Caco-2 (cell line): Measurements from ENCODE around the gene KCNQ1OT1. TPM values are rescaled to one million over a fixed set of nuclear protein-coding genes. Genes with fewer than 3 reads are reported as not detected.

Experiments used
- BruUV-seq: library from RNA; stranded (reverse); fragments of 400-500 nt; replicated peaks from 2 replicates; lab custom pipeline; 2021; lab: Mats Ljungman, UMichigan
- CTCF ChIA-PET: fragments of 300-600 bp; sonication (Branson Sonifier 250); formaldehyde crosslinking; loops from one replicate; lab custom pipeline; 2022; ENCODE audit warnings: antibody characterized with exemption; lab: Charles Lee
- POLR2A ChIA-PET: fragments of 300-600 bp; sonication (Branson Sonifier 250); formaldehyde crosslinking; loops from one replicate; lab custom pipeline; 2022; ENCODE audit warnings: antibody characterized with exemption; lab: Charles Lee
- DNase-seq, 2 experiments: peaks; one replicate each; pipeline versions ENCODE4 v3.0.0 to v3.0.0-alpha.2; 2020 to 2022
- H3K27me3 ChIP-seq: replicated peaks from 2 replicates; pipeline ENCODE4 v1.6.0; 2011; ENCODE audit warnings: low read length; ENCODE audit not compliant: control insufficient read depth, insufficient read depth
- H3K36me3 ChIP-seq: 2 replicates; pipeline ENCODE4 v1.5.1; 2011; ENCODE audit warnings: low read length; ENCODE audit not compliant: control insufficient read depth, insufficient read depth
- H3K4me1 ChIP-seq: fragments of 250-450 bp; sonication (Bioruptor Pico); 2 replicates; pipeline ENCODE4 v1.5.1; 2020; ENCODE audit warnings: mild to moderate bottlenecking
- H3K4me3 ChIP-seq: 2 replicates; pipeline ENCODE4 v1.5.1; 2011; ENCODE audit warnings: low read depth, mild to moderate bottlenecking, control low read depth, low read length
- H3K9me3 ChIP-seq: fragments of 250-450 bp; sonication (Bioruptor Pico); 2 replicates; pipeline ENCODE4 v1.5.1; 2020; ENCODE audit warnings: mild to moderate bottlenecking, moderate library complexity
- H3K27ac Mint-ChIP-seq: one replicate; pipeline ENCODE4 v1.8.0; 2022; ENCODE audit warnings: mixed read lengths; ENCODE audit not compliant: unreplicated experiment
- H3K27me3 Mint-ChIP-seq: one replicate; pipeline ENCODE4 v1.8.0; 2022; ENCODE audit warnings: mixed read lengths; ENCODE audit not compliant: insufficient read depth, unreplicated experiment
- H3K36me3 Mint-ChIP-seq: one replicate; pipeline ENCODE4 v1.8.0; 2022; ENCODE audit warnings: mild to moderate bottlenecking, mixed read lengths; ENCODE audit not compliant: insufficient read depth, unreplicated experiment
- H3K4me1 Mint-ChIP-seq: one replicate; pipeline ENCODE4 v1.8.0; 2022; ENCODE audit warnings: low read depth, mixed read lengths; ENCODE audit not compliant: unreplicated experiment
- H3K4me3 Mint-ChIP-seq: one replicate; pipeline ENCODE4 v1.8.0; 2022; ENCODE audit warnings: mild to moderate bottlenecking, moderate library complexity, mixed read lengths; ENCODE audit not compliant: unreplicated experiment
- H3K9me3 Mint-ChIP-seq: one replicate; pipeline ENCODE4 v1.8.0; 2022; ENCODE audit warnings: mixed read lengths; ENCODE audit not compliant: unreplicated experiment
- intact Hi-C: fragments of 100-400 bp; cut with micrococcal nuclease; formaldehyde crosslinking; loops from one replicate; pipeline ENCODE4 v1.10.0; 2022; ENCODE audit not compliant: unreplicated experiment
- total RNA-seq: library from RNA; stranded (reverse); gene quantifications from 2 replicates; pipeline ENCODE4 v1.2.3, GENCODE V29; 2022
- TF ChIP-seq, protein P1 (sequence below), 2 experiments: fragments of 200-600 bp in 1 of 2; IDR thresholded peaks; 1 replicate in 1 of 2; 2 replicates in 1 of 2; pipeline versions ENCODE4 v1.5.1 to v1.8.0; 2011 to 2022; ENCODE audit warnings: antibody characterized with exemption in 1 of 2, control low read depth in 1 of 2, inconsistent platforms in 1 of 2, low read depth in 1 of 2, low read length in 1 of 2, mild to moderate bottlenecking in 1 of 2, moderate library complexity in 1 of 2; ENCODE audit not compliant: insufficient read depth in 1 of 2, severe bottlenecking in 1 of 2, unreplicated experiment in 1 of 2

The KCNQ1OT1 gene
- total RNA-seq, 1 experiment from 2014 or later = 7.5 TPM

DNA sequence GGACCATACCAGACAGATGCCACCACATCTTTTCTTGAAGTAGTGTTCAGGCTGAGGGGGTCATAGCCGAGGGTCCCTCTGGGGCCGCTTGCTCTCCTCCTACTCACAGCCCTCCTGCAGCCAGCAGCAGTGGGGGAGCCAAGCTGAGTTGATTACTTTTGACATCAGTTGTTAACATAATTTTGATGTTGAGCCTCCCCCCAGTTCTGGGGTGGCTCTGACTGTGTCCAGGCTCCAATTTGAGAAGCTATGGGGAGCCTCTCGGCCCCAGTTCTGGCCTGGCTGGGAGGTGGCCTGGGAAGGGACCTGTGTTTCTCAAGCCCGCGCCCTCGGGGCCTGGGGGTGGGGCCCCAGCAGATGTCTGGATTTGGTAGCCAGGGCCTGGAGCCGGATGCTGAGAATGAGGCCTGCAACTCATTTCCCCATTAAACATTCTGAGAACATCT is 47.9 kb downstream of the KCNQ1OT1 start:
- Mint-ChIP-seq H3K27ac (no peak overlapping the region), H3K9me3 (peaks cover 81% of the 10 kb centered on the region), H3K4me3 (no peak overlapping the region), H3K27me3 (no peaks in the 10 kb centered on the region), H3K36me3 (peaks cover 80% of the 10 kb centered on the region), H3K4me1 (no peaks in the 10 kb centered on the region)
- Histone ChIP-seq H3K27me3 (no peaks in the 10 kb centered on the region), H3K9me3 (peaks cover 86% of the 10 kb centered on the region), H3K36me3 (no peaks in the 10 kb centered on the region), H3K4me3 (no peak overlapping the region), H3K4me1 (no peaks in the 10 kb centered on the region)
- ChIA-PET POLR2A (no interaction called here), CTCF (no interaction called here)
- intact Hi-C loops = no loop called here
- no TSS peak for BruUV-seq
- DNase-seq = no peak
- TF ChIP-seq, protein P1, sequence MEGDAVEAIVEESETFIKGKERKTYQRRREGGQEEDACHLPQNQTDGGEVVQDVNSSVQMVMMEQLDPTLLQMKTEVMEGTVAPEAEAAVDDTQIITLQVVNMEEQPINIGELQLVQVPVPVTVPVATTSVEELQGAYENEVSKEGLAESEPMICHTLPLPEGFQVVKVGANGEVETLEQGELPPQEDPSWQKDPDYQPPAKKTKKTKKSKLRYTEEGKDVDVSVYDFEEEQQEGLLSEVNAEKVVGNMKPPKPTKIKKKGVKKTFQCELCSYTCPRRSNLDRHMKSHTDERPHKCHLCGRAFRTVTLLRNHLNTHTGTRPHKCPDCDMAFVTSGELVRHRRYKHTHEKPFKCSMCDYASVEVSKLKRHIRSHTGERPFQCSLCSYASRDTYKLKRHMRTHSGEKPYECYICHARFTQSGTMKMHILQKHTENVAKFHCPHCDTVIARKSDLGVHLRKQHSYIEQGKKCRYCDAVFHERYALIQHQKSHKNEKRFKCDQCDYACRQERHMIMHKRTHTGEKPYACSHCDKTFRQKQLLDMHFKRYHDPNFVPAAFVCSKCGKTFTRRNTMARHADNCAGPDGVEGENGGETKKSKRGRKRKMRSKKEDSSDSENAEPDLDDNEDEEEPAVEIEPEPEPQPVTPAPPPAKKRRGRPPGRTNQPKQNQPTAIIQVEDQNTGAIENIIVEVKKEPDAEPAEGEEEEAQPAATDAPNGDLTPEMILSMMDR (IDR thresholded peaks at IDR 0.05; ENCODE audit: insufficient read depth in 1 of 2, low read depth in 1 of 2, low read length in 1 of 2, severe bottlenecking in 1 of 2, unreplicated experiment in 1 of 2) = no peak

- no peaks in the 10 kb centered on the region for H3K27me3 ChIP-seq
- ChIA-PET POLR2A (no interaction called here), CTCF (no interaction called here)
- Mint-ChIP-seq H3K4me3 (no peak overlapping the region), H3K36me3 (peaks cover 75% of the 10 kb centered on the region), H3K4me1 (no peaks in the 10 kb centered on the region), H3K27me3 (no peaks in the 10 kb centered on the region), H3K9me3 (peaks cover 76% of the 10 kb centered on the region), H3K27ac (peak overlapping the region; percentile 10)
- H3K36me3 ChIP-seq = no peaks in the 10 kb centered on the region
- TF ChIP-seq, protein P1 (IDR thresholded peaks at IDR 0.05; ENCODE audit: insufficient read depth in 1 of 2, low read depth in 1 of 2, low read length in 1 of 2, severe bottlenecking in 1 of 2, unreplicated experiment in 1 of 2) = no peak
- no peak for DNase-seq
- no peak overlapping the region for H3K4me3 ChIP-seq
- intact Hi-C loops = no loop called here
- BruUV-seq = no TSS peak
- peaks cover 86% of the 10 kb centered on the region for H3K9me3 ChIP-seq
- no peaks in the 10 kb centered on the region for H3K4me1 ChIP-seq
Measured at GRCh38 chr11:2651054-2651617, 48.7 kb downstream of the KCNQ1OT1 start.

DNA sequence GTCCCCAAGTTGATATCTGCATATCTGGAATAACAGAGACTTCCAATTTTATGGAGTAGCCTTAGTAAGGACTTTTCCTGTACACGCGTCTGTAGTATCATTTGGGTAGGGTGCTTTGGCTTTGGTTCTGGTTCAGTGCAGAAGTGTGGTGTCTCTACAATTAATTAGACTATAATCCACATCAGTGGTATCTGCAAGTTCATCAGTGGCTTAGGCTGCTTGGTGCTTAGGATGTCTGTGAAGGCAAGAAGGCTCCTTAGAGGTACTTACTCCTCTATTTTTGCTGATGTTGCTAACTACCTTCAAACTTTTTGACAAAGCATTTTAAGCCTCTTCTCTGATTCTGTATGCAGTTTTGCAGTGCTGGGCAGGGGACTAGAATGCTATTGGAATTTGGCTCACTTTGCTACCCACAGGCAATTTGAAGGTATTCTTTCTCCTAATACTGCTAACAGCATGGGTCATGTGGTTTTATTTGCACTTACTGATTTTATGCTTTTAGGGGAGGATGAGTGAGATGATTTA is 49.4 kb downstream of the KCNQ1OT1 start:
- no peaks in the 10 kb centered on the region for H3K27me3 ChIP-seq
- H3K9me3 Mint-ChIP-seq = peaks cover 71% of the 10 kb centered on the region
- TF ChIP-seq, protein P1 (IDR thresholded peaks at IDR 0.05; ENCODE audit: insufficient read depth in 1 of 2, low read depth in 1 of 2, low read length in 1 of 2, severe bottlenecking in 1 of 2, unreplicated experiment in 1 of 2) = no peak
- H3K4me3 ChIP-seq = no peak overlapping the region
- H3K27me3 Mint-ChIP-seq = no peaks in the 10 kb centered on the region
- intact Hi-C loops = no loop called here
- H3K36me3 ChIP-seq = no peaks in the 10 kb centered on the region
- CTCF ChIA-PET = no interaction called here
- no peaks in the 10 kb centered on the region for H3K4me1 ChIP-seq
- H3K9me3 ChIP-seq = peaks cover 89% of the 10 kb centered on the region
- no peaks in the 10 kb centered on the region for H3K4me1 Mint-ChIP-seq
- H3K4me3 Mint-ChIP-seq = no peak overlapping the region
- H3K36me3 Mint-ChIP-seq = peaks cover 70% of the 10 kb centered on the region
- POLR2A ChIA-PET = no interaction called here
- no peak for DNase-seq
- no TSS peak for BruUV-seq
- no peak overlapping the region for H3K27ac Mint-ChIP-seq
